GM10266 (cell line): ENCODE data around the gene TEX14.
"Not testable (repeated sequence)": the region's sequence is repeated elsewhere in the genome, so short reads cannot be mapped to it uniquely, and the experiment has no call there.

ENCODE experiments used
- DNase-seq: peaks from one replicate; pipeline ENCODE4 v3.0.0; 2012; ENCODE audit errors: extremely low spot score
- CTCF ChIP-seq: IDR thresholded peaks from 2 replicates; pipeline ENCODE4 v1.5.1; 2012; ENCODE audit warnings: mild to moderate bottlenecking, low read depth; ENCODE audit not compliant: control insufficient read depth, insufficient read depth; ENCODE audit errors: missing control alignments

Gene TEX14

GRCh38 chr17:58661499-58661898, 30.3 kb downstream of the TEX14 start:
- TF ChIP-seq CTCF = no peak
- no peak for DNase-seq

- no peak for DNase-seq
Observed at GRCh38 chr17:58660621-58661020, 31.2 kb downstream of the TEX14 start.

GRCh38 chr17:58659714-58660084, 32.1 kb downstream of the TEX14 start:
- DNase-seq = not testable (repeated sequence)

More at GRCh38 chr17:58660621-58661020, 31.2 kb downstream of the TEX14 start:
- no peak for TF ChIP-seq CTCF

- peak; percentile 85 for DNase-seq
- TF ChIP-seq CTCF = no peak
Observed at GRCh38 chr17:58658804-58659713, 32.8 kb downstream of the TEX14 start.

GRCh38 chr17:58657962-58658803, 33.7 kb downstream of the TEX14 start:
- not testable (repeated sequence) for DNase-seq

GRCh38 chr17:58648236-58648635, 43.6 kb downstream of the TEX14 start:
- no peak for DNase-seq
- no peak for TF ChIP-seq CTCF

- DNase-seq = no peak
Observed at GRCh38 chr17:58643147-58643546, 48.7 kb downstream of the TEX14 start.

More at GRCh38 chr17:58643147-58643546, 48.7 kb downstream of the TEX14 start:
- no peak for TF ChIP-seq CTCF
